Measurements from ENCODE around the gene CRKL.

CRKL gene

DNA sequence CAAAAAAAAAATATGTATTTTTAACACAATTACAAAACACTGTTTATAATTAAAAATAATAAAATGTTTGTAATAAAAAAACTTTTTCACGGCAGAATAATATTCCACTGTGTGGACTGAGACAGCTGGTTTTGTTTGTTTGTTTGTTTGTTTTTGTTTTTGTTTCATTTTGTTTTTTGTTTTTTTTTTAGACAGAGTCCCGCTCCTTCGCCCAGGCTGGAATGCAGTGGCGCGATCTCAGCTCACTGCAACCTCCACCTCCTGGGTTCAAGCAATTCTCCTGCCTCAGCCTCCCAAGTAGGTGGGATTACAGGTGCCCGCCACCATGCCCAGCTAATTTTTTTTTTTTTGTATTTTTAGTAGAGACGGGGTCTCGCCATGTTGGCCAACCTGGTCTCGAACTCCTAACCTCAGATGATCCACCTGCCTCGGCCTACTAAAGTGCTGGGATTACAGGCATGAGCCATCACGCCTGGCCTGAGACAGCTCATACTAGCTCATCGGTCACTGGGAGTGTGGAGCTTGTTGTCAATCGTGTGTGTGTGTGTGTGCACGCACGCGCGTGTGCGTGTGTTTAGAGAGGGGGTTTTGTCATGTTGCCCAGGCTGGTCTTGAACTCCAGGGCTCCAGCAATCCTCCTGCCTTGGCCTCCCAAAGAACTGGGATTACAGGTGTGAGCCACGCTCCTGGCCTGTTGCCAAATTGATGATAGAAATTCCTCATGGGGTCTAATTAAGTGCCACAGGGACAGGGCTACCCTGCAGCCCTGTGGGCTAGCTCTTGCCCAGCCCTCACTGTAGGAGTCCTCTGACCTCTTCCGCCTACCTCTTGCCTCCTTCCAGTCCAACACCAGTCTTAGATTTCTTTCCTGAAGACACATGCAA is 42.6 kb downstream of the CRKL start:
- Histone ChIP-seq H3K9me3 (ENCODE audit: control insufficient read depth, insufficient read depth, low read length) (no peaks in the 10 kb centered on the region), H3K36me3 (ENCODE audit: control insufficient read depth, insufficient read depth, low read length) (no peaks in the 10 kb centered on the region), H3K27me3 (ENCODE audit: control insufficient read depth, insufficient read depth, low read length) (peaks cover 39% of the 10 kb centered on the region), H3K4me3 (ENCODE audit: low read depth, low read length) (no peak overlapping the region), H3K4me1 (ENCODE audit: control insufficient read depth, insufficient read depth, low read length) (peaks cover 7% of the 10 kb centered on the region), H3K9ac (ENCODE audit: low read depth, low read length) (no peak overlapping the region)

GRCh38 chr22:20960609-20961008 is 43.4 kb downstream of the CRKL start:
- Histone ChIP-seq H3K36me3 (ENCODE audit: control insufficient read depth, insufficient read depth, low read length) (no peaks in the 10 kb centered on the region), H3K9me3 (ENCODE audit: control insufficient read depth, insufficient read depth, low read length) (no peaks in the 10 kb centered on the region), H3K4me1 (ENCODE audit: control insufficient read depth, insufficient read depth, low read length) (peaks cover 7% of the 10 kb centered on the region), H3K27me3 (ENCODE audit: control insufficient read depth, insufficient read depth, low read length) (peaks cover 44% of the 10 kb centered on the region), H3K4me3 (ENCODE audit: low read depth, low read length) (no peak overlapping the region), H3K9ac (ENCODE audit: low read depth, low read length) (no peak overlapping the region)

GRCh38 chr22:20962491-20962945 is 45.3 kb downstream of the CRKL start:
- Histone ChIP-seq H3K9me3 (ENCODE audit: control insufficient read depth, insufficient read depth, low read length) (no peaks in the 10 kb centered on the region), H3K4me1 (ENCODE audit: control insufficient read depth, insufficient read depth, low read length) (peaks cover 3% of the 10 kb centered on the region), H3K27me3 (ENCODE audit: control insufficient read depth, insufficient read depth, low read length) (peaks cover 61% of the 10 kb centered on the region), H3K4me3 (ENCODE audit: low read depth, low read length) (no peak overlapping the region), H3K9ac (ENCODE audit: low read depth, low read length) (no peak overlapping the region), H3K36me3 (ENCODE audit: control insufficient read depth, insufficient read depth, low read length) (no peaks in the 10 kb centered on the region)

- Histone ChIP-seq H3K27me3 (ENCODE audit: control insufficient read depth, insufficient read depth, low read length) (peaks cover 63% of the 10 kb centered on the region), H3K36me3 (ENCODE audit: control insufficient read depth, insufficient read depth, low read length) (no peaks in the 10 kb centered on the region), H3K4me3 (ENCODE audit: low read depth, low read length) (no peak overlapping the region), H3K4me1 (ENCODE audit: control insufficient read depth, insufficient read depth, low read length) (peaks cover 7% of the 10 kb centered on the region), H3K9ac (ENCODE audit: low read depth, low read length) (no peak overlapping the region), H3K9me3 (ENCODE audit: control insufficient read depth, insufficient read depth, low read length) (no peaks in the 10 kb centered on the region)
Observed at GRCh38 chr22:20963201-20964052, 46.2 kb downstream of the CRKL start.

DNA sequence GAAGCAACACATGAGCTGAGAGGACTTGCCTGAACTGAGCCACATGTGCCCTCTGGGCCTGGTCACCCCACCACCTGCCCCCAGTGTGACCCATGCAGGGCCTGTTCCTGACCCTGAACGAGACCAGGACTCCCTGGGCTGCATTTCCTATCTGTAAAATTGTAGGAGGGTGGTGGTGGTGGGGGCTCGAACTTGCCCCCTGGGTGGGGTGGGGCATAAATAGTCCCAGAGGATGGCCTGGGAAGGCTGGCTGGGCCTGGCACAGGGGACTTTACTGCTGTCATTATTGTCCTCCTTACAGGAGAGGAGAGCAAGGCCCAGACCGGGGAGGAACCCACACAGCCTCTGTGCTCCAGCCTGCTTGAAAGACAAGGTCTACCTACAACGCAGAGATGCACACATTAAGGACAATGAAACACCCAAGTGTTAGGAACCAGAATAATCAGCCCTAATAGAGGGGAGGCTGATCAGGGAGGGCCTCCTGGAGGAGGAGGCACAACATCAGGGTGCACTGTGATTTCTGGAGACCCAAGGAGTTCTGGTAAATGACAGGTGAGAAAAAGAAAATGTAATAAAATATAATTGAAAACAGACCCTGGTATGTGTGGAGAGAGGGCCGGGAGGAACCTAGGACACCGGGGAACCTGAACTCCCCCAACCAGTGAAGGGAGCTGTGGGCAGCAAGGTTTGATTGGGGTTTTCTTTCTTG is 47.0 kb downstream of the CRKL start:
- no peaks in the 10 kb centered on the region for H3K9me3 ChIP-seq (ENCODE audit: control insufficient read depth, insufficient read depth, low read length)
- H3K9ac ChIP-seq (ENCODE audit: low read depth, low read length) = no peak overlapping the region
- peaks cover 7% of the 10 kb centered on the region for H3K4me1 ChIP-seq (ENCODE audit: control insufficient read depth, insufficient read depth, low read length)
- H3K4me3 ChIP-seq (ENCODE audit: low read depth, low read length) = no peak overlapping the region
- H3K27me3 ChIP-seq (ENCODE audit: control insufficient read depth, insufficient read depth, low read length) = peaks cover 67% of the 10 kb centered on the region
- no peaks in the 10 kb centered on the region for H3K36me3 ChIP-seq (ENCODE audit: control insufficient read depth, insufficient read depth, low read length)

GRCh38 chr22:20964799-20965103 is 47.5 kb downstream of the CRKL start:
- Histone ChIP-seq H3K4me3 (ENCODE audit: low read depth, low read length) (no peak overlapping the region), H3K9me3 (ENCODE audit: control insufficient read depth, insufficient read depth, low read length) (no peaks in the 10 kb centered on the region), H3K9ac (ENCODE audit: low read depth, low read length) (no peak overlapping the region), H3K4me1 (ENCODE audit: control insufficient read depth, insufficient read depth, low read length) (peaks cover 7% of the 10 kb centered on the region), H3K36me3 (ENCODE audit: control insufficient read depth, insufficient read depth, low read length) (no peaks in the 10 kb centered on the region), H3K27me3 (ENCODE audit: control insufficient read depth, insufficient read depth, low read length) (peaks cover 72% of the 10 kb centered on the region)

GRCh38 chr22:20965104-20965887 is 48.1 kb downstream of the CRKL start:
- Histone ChIP-seq H3K9me3 (ENCODE audit: control insufficient read depth, insufficient read depth, low read length) (no peaks in the 10 kb centered on the region), H3K27me3 (ENCODE audit: control insufficient read depth, insufficient read depth, low read length) (peaks cover 78% of the 10 kb centered on the region), H3K4me1 (ENCODE audit: control insufficient read depth, insufficient read depth, low read length) (peaks cover 7% of the 10 kb centered on the region), H3K36me3 (ENCODE audit: control insufficient read depth, insufficient read depth, low read length) (no peaks in the 10 kb centered on the region), H3K9ac (ENCODE audit: low read depth, low read length) (no peak overlapping the region), H3K4me3 (ENCODE audit: low read depth, low read length) (peak overlapping the region; percentile 30)

GRCh38 chr22:20965888-20966855 is 49.0 kb downstream of the CRKL start:
- no peaks in the 10 kb centered on the region for H3K9me3 ChIP-seq (ENCODE audit: control insufficient read depth, insufficient read depth, low read length)
- peaks cover 7% of the 10 kb centered on the region for H3K4me1 ChIP-seq (ENCODE audit: control insufficient read depth, insufficient read depth, low read length)
- no peaks in the 10 kb centered on the region for H3K36me3 ChIP-seq (ENCODE audit: control insufficient read depth, insufficient read depth, low read length)
- H3K9ac ChIP-seq (ENCODE audit: low read depth, low read length) = no peak overlapping the region
- H3K4me3 ChIP-seq (ENCODE audit: low read depth, low read length) = no peak overlapping the region
- peaks cover 85% of the 10 kb centered on the region for H3K27me3 ChIP-seq (ENCODE audit: control insufficient read depth, insufficient read depth, low read length)

DNA sequence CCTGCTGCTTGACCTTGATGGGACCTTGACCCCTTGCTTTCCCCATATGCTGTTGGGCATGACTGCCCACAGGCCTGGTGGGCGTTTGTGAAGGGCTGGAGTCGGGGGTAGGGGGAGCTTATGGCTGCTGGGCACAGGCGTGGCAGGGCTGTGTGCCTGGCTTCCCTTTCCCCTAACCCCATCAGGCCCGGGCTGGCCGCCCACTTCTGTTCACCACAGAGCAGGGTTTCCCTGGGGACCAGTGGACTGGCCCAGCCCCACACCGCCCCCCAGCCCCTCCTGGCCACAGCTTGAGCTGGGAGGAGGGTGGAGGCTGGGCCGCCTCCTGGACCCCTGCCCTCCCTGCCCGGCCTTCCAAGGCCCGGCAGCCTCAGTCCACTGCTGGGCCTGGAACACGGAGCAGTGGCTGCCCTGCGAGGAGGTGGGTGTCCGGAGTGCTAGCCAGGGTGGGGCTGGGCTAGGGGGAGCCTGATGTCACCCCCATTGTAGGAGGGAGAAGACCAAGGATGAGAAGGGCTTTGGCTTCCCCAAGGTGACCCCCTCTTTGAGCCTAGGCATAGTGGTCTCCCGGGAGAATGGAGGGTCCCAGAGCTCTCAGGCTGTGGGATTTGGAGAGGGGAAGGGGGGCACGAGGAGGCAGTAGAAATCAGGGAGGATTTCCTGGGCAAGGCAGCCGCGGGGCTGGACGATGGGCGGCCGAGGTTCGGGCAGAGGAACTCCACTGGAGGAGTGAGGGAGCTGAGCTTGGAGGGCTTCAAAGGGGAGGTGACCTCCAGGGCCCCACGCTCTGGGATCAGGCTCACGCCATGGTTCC is 49.9 kb downstream of the CRKL start, which contains the start of gene AIFM3:
TSS of gene AIFM3 (plus strand) at position 373 of the 814 bp plus-strand sequence. CDS start 690 bp downstream, outside the sequence.
- peak within 1 kb of the TSS; percentile 18 for H3K4me3 ChIP-seq (ENCODE audit: low read depth, low read length)
- no peaks in the 10 kb centered on the region for H3K9me3 ChIP-seq (ENCODE audit: control insufficient read depth, insufficient read depth, low read length)
- no peak within 1 kb of the TSS for H3K9ac ChIP-seq (ENCODE audit: low read depth, low read length)
- H3K36me3 ChIP-seq (ENCODE audit: control insufficient read depth, insufficient read depth, low read length) = no peaks in the 10 kb centered on the region
- H3K27me3 ChIP-seq (ENCODE audit: control insufficient read depth, insufficient read depth, low read length) = peaks cover 85% of the 10 kb centered on the region
- H3K4me1 ChIP-seq (ENCODE audit: control insufficient read depth, insufficient read depth, low read length) = peaks cover 7% of the 10 kb centered on the region

Data from iPS-15b (cell line).